ENCODE data around the gene SLC30A2.
A peak's percentile ranks its signal among the peaks of the same experiment; 100 is the strongest.

SLC30A2 gene

DNA sequence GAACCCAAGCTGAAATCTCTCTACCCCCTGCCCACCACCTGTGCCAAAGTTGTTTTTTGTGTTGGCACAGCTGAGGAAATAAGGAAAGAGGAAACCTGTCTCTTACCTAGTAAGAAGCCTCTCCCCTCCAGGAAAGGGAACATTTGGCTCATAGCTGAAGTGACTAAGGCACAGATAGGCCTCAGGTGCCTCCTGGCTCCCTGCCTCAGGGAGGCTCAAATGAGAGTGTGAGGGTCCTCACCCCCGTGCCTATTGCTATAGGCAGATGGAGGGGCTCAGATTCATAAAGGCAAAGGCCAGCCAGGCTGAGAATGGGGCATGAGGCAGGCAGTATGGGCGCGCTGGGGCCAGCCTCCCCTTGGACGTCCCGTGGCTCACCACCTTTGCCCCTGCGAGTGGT lies 7.4 kb downstream of the SLC30A2 start:
- DNase-seq, result no peak

DNA sequence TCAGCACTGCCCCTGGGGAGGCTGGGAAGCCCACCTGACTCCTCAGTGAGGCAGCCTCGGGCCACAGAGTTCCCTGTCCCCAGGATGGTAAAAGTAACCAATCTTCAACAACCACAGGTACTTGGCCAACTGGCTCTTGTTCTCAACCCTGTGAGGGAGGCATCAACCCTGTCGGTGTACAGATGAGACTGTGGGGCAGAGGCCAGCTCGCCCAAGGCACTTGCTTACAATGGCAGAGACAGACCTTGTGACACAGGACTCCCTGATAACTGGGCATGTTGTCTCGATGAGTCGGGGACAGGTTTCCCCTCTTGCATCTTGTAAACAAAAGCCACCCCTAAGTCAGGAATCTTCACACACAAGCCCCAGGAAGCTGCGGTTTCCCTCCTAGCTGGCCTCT lies 8.0 kb downstream of the SLC30A2 start:
- no peak for DNase-seq

DNA sequence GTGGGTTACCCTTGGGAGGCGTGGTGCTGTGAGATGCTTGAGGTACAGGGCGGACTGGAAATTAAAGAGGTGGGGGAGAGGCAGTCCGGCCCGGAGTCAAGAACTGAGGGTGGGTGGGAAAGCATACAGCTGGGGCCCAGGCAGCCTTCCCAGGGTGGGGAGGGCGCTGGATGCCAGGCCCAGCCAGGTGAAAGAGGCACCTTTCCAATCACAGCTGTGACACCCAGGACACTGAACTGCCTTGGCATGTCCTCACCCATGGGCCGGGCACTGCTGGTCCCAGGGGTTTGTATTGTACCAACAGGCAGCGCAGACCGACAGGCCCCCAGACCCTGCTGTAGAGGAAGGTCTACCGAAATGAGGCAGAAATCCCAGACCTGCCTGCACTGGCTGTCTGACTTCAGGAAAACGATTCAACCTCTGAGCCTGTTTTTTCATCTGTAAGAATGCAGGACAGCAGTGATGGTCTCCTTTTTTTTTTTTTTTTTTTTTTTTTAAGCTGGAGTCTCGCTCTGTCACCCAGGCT lies 9.1 kb downstream of the SLC30A2 start:
- DNase-seq, result no peak

DNA sequence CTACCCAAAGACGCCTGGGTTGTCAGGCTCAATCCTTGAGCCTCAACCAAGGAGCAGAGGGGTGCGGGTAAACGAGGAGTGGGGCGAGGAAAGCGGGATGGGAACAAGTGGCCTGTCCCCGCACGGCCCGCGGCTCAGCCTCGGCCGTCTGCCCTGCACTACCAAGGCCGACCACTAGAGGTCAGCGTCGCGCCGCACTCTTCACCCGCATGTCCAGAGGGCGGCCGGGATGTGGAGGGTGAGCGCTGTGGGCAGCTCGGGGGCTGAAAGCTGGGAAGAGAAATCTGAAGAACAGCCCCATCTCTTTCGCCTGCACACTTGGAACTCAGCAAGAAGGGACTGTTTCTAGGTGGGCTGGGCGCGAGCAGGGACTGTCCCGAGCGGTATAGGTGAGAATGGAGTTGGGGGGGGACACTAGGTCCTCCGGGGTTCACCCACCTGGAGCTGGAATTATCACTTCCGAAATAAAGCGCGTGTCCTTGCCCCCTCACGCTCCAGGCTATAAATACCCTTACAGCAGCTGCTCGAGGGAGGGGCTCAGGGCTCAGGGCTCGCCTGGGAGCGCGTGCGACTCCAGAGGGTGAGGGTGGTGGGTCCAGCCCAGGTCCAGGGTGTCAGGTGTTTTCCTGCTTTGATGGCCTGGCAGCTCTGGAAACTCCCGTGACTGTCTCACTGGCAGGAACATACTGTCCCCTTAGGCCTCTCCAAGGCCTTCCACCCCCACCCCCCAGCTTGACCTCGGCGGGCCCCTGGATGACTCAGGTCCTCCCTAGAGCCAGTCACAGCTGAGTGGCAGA lies 9.8 kb downstream of the SLC30A2 start:
- DNase-seq, result peak; percentile 18

DNA sequence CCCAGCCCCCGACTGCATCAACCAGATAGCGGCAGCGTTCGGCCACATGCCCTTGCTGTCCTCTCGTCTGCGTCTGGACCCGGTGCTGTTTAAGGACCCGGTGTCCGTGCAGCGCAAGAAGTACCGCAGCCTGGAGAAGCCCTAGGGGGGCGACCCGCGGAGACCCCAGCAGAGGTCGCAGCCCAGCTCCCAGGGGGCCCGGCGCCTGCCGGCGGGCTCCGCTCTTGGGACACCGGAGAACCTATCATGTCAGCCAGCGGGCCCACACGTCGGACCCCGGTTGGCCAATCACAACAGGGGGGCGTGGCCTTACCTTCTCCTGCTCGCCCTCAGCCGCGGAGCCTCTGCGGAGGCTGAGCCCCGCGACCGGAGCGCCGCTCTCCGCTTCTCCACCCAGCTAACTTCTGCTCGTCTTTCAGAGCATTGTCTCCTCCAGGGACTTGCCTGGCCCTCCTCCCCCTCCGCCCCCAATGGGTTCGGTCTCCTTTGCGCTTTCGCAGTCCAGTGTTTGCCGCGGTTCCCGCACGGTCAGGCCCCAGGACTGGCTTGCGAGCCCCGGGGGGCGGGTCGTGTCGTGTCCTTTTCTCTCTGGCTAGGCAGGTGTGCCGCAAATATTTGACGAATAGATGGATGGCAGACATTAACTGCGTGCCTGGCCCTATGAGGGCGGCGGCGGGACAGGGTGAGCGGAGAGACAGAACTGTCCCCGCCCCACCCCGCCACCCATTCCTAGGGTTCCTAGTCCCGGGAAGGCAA lies 10.5 kb downstream of the SLC30A2 start:
- DNase-seq, result peak; percentile 75

DNA sequence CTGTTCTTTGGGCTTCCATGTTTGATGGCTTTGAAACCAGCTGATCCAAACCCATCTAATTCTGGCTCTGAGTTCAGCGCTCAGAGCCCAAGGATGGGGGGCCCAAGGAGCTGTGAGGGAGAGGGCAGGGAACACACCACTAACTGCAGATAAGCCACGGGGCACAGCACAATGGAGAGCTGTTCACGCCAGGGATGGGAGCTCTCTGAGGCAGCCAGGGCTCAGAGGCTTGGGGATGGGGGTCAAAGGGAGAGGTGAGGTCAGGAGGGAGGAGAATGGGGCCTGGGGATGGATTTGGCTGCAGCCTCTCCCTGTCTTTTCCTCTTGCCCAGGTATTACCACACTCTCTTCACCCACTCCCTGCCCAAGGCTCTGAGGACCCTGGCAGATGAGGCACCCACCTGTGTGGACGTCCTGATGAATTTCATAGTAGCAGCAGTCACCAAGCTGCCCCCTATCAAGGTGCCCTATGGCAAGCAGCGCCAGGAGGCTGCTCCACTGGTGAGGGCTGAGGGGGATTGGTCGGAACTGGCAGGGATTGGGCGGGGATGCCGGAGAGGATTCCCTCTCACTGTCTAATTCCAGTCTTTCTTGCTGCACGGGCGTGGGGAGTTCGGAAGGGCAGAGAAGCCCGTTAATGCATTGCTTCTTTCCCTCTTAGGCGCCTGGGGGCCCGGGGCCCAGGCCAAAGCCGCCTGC lies 11.3 kb downstream of the SLC30A2 start:
- no peak for DNase-seq

DNA sequence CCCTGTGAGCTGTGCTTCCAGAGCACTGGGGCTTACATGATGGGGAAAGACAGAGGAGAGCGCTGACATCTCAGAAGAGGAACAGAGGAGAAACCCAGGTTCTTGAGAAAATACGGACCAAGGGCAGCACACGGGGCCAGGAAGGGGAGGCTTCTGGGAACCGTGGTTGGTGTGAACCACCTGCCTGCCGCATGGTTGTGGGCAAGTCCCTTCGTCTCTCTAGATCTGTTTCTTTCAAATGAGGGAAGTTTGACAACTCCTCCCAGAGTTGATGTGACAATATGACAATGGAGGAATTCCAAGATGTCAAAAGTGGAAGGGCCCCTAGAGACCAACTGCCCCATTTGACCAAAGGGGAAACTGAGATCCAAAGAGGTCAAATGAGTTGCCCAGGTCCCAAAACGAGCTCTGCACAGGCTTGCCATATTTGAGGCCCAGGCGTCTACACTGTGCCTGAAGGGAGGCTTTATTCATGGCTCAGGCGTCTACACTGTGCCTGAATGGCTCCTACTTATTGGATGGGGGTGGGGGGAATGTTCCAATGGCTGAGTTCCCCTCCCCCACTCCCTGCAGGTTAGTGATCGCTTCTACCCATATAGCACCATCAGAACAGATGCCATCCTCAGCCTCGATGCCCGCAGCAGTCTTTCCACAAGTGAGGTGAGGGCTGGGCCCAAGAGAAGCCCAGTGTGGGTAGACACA lies 13.1 kb downstream of the SLC30A2 start:
- DNase-seq, result no peak

DNA sequence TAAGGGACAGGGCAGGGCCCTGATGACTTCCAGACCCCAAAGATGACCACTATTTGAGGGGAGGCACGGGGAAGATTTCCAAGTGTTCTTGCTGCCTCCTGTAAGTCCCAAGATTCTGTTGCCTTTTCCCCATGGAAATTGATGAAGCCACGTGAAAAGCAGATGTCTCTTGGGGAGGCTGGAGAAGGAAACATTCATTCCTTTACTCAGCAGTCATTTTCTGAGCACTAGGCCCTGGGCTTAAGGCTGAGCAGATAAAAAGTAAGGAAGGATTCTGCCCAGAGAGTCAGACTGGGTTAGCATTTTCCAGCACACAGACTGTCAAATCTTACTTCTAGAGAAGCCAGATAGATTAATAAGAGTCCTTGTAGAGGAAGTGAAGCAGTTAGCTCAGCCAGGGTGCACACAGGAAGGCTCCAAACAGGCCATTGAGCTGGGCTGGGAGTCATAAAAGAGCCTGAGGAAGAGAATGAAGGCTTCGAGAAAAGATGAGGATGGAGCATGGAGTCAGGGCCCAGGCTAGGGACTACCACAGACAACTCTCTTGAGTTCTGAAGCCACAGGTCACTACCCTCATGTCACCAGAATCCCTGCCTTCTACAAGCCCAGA lies 14.2 kb downstream of the SLC30A2 start:
- DNase-seq, result no peak

DNA sequence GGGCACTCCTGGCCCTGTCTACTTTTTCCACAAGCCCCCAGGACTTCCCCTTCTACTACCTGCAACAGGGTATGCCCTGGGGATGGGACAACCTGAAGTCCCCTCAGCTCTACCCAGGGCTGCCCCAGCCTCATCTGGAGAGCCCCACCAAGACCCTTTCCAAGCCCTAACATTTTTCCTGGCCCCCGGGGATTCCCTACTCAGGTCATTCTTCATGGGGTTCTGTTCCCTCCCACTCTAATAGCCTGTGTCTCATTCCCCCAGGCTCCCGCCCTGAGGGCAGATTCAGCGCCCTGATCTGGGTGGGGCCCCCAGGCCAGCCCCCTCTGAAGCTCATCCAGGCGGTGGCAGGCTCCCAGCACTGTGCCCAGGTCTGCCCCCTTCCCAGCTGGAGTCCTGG lies 14.7 kb downstream of the SLC30A2 start:
- no peak for DNase-seq

DNA sequence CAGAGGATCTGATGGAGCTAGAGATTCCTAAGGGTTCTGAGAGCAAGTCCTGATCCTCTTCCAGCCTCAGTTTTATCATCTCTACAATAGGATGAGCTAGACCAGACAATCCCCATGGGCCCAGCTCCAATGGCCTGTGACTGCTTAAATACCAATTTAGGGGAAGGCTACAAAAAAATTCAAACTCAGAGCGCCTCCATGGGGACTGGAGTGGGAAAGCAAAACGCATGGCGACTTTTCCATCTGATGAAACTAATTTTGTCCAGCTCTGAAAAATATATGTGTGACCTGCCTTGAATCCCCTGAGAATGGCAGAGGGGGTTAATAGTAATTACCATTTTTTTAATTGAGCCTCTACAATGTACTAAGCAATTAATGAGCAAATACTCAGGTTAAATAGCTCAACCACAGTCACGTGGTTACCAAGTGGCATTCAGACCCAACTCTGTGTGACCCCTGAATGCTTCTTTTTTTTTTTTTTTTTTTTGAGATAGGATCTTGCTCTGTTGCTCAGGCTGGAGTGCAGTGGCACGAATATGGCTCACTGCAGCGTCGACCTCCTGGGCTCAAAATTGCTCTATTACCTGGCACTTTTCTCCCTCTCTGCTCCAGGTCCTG lies 15.9 kb downstream of the SLC30A2 start:
- no peak for DNase-seq

DNA sequence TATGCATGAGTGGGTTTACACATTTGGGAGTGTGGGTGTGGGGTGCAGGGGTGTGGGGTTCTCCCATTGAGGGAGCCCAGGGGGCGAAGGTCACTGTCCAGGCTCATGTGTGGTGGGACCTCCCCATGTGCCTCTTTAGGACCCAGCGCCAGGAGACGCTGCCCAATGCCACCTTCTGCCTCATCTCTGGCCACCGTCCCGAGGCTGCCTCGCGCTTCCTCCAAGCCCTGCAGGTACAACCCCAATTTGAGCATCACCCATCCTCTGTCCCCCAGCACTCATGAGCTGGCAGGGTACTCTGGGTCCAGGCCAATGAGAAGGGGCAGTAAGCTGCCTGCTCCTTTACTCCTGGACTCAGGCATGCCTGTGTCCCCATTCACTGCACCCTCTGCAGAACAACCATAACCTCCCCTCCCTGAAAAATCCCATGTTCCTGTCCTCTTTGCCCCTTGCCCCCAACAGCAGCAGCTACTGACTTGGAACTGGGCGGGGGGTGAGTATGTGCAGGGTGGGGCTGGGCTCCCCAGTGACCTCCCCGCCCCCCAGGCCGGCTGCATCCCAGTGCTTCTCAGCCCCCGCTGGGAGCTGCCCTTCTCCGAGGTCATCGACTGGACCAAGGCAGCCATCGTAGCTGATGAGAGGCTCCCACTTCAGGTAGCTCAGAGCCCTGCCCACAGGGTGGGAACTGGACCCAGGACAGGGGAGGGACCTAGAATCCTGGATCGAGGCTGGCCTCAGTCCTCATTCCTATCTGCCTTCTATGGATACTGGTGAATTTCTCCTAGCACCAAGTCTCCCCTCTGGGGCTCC lies 16.7 kb downstream of the SLC30A2 start:
- DNase-seq, result no peak

DNA sequence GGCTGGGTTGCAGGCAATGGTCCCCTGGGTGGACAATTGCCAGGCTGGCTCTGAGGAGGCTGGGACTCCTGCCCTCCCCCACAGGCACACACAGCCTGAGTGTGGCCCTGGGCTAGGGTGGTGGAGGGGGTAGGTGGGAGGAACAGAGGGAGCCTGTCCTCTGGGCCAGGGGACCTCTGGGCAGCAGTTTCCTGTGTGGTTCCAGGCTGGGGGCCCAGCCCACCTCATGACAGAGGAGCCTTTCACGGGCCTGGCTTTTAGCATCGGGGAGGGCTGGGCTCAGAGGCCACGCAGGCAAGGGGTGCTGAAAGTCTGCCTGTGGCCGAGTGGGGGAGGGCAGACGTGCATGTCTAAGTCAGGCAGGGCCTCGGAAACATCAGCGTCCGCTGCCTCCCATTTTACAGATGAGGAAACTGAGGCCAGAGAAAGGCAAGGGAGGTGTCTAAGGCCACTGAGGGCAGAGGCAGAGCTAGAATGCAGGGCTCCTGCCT lies 17.4 kb downstream of the SLC30A2 start:
- DNase-seq, result no peak

DNA sequence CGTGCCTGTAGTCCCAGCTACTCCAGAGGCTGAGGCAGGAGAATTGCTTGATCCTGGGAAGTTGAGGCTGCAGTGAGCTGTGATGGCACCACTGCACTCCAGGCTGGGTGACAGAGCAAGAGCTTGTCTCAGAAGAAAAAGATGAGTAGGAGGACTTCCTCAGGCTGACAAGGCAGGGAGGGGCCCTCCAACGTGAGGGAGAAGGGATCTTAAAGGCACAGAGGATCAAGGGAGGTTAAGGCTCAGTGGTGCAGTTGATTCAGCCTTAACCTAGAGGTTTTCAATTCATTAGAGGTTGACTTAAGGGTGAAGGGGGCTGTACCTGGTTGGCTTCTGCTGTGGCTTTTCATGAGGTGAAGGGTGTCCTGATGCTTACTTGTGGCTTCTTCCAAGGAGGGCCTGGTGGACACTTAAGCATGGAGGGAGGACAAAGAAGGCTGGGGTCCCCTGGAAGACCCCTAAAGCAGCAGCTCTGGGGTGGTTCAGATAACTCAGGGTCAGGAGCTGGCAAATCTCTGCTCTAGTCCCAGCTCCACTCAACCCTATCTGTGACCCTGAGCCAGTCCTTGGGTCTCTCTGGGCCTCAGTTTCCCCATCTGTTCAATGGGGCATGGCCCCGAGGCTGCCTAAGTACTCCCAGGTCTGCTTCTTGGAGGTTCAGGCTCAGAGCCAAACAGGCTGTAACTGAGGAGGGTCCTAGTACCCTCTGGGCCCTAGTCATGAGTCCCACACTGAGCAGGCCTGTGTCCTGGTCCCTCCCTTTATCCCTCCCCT lies 18.0 kb downstream of the SLC30A2 start:
- DNase-seq, result no peak

DNA sequence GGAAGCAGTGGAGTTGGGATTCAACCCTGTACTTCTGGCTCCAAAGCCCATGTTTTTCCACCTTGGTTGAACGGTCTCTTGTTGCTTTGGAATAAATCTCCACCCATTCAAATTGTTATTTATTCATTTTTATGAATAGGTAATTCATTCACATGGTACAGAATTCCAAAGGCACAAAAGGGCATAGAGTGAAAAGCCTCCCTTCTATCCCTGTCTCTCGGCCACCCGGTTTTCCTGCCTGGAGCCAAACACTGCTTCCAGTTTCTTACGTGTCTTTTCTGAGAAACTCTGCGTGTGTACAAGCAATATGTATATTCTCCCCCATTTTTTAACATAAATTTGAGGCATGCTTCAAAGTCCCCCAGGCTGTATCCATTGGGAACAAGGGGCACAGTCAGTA lies 20.4 kb downstream of the SLC30A2 start:
- DNase-seq, result no peak

DNA sequence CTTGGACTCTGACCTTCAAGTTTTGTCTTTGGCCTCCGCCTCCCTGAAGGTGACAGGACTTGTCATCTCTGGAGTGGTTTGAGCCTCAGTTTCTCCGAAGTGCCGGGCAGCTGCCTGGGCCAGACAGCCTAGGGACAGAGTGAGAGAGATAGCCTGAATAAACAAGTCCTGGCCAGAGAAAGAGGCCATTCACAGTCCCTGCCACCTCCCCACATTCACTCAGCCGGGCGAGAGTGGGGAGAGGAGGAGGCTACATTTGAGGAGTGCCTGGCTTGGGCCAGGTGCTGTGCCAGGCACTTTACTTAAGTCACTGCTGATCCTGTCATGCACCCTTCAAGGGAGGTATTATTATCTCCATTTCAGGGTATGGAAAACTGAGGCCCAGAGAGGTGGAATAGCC lies 20.9 kb downstream of the SLC30A2 start:
- no peak for DNase-seq

DNA sequence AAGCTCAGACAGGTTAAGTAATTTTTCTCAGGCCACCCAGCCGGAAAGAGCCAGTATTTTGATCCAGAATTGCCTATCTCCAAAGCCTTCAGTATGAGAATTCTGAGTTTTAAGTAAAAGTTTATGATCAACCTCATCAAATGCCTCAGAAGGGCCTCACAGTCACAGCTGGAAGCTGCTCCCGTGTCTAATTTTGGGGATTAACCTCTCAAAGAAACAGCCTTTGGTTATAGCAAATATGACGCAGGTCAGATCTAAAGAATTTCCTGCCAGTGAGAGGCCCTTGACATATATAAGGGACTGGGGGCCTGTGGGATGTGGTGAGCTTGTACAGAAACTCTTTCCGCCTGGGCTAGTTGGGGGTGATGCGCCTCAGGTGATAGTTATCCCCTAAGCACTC lies 22.1 kb downstream of the SLC30A2 start:
- DNase-seq, result no peak

DNA sequence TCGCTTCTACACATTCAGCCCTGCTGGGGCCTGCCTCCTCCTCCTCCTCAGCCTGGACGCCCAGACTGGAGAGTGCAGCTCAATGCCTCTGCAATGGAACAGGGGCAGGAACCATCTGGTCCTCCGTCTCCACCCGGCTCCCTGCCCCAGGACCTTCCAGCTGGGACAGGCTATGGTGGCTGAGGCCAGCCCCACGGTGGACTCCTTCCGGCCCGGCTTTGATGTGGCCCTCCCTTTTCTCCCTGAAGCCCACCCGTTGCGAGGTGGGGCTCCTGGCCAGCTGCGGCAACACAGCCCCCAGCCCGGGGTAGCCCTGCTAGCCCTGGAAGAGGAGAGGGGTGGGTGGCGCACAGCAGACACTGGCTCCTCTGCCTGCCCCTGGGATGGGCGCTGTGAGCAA lies 22.9 kb downstream of the SLC30A2 start:
- no peak for DNase-seq

DNA sequence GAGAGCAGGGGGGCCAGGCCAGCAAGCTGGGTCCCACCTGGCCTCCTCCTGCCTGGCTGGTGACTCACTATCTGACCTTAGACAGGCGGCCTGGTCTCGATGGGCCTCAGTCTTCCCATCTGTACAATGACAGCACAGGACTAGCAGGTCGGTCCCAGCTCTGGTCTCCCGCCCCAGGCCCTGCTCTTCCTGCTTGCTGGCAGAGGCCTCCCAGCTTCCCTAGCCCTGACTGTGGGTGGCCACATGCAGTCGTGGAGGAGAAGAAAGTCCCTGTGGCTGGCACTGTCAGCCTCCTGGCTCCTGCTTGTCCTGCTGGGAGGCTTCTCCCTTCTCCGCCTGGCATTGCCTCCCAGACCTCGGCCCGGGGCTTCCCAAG lies 23.5 kb downstream of the SLC30A2 start:
- DNase-seq, result no peak

DNA sequence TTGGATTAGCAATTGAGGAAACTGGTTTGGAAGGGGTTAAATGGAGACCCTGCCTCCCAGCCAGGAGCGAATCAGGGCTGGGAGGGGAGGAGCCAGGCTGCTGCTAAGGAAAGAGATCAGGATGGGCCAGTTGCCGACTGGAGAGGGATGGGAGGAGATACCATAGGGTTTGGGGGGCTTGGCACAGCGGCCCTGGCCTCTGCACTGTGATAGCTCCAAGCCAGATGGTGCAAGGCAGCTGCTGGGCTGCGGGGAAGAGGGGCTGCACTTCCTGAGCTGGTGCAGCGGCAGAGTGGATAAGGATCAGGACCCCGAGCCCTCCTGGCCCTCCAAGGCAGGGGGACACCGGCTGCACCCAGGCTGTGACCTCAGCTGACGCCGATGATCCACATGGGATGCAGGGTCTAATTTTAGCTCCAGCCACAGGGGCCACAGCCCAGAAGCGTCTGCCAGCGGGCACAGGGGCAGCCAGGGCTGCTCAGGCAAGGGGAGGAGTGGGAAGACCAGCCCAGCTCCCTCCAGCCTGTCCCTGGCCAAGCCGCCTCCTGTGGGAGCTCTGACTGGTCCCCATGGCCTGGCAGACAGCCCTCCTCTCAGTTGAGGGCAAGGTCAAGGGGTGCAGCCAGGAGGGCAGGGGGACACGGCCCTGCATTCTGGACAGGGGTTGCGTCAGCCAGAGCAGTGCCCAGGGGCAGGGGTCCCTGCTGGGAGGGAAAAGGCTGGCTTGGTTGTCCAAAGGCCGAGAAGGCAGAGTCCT lies 24.1 kb downstream of the SLC30A2 start, which contains the start of gene EXTL1:
Gene EXTL1, plus strand, starts transcription at position 129 of the 757 bp plus-strand sequence. CDS start 872 bp downstream, outside the sequence.
- no peak for DNase-seq
